HepG2 (cell line): ENCODE results near the gene GOLGA8H. TPM values are rescaled to one million over a fixed set of nuclear protein-coding genes. Genes with fewer than 3 reads are reported as not detected.
"Not testable (repeated sequence)": the region's sequence is repeated elsewhere in the genome, so short reads cannot be mapped to it uniquely, and the experiment has no call there.

Source experiments
- ASH2L ChIP-seq: fragments of 300-600, 200-600 bp; sonication (generic); IDR thresholded peaks from 2 replicates; pipeline ENCODE4 v1.7.0; 2017; ENCODE audit warnings: low read depth, mild to moderate bottlenecking, moderate library complexity, mixed read lengths, low read length; ENCODE audit not compliant: insufficient read length
- CREB1 ChIP-seq, 2 experiments: fragments of 450-650 bp in 1 of 2; IDR thresholded peaks; 2 replicates each; pipeline ENCODE4 v1.6.1; 2016 to 2017; ENCODE audit warnings: control low read depth in 1 of 2, mild to moderate bottlenecking in 1 of 2, missing compliant biosample characterization in 1 of 2, missing genetic modification characterization in 1 of 2
- DMAP1 ChIP-seq: IDR thresholded peaks from 2 replicates; pipeline ENCODE4 v1.6.1; 2016
- KMT2B ChIP-seq: IDR thresholded peaks from 2 replicates; pipeline ENCODE4 v1.6.1; 2016; ENCODE audit warnings: missing genetic modification reagents, missing compliant biosample characterization
- MAX ChIP-seq: IDR thresholded peaks from 2 replicates; pipeline ENCODE4 v1.6.1; 2012; ENCODE audit warnings: inconsistent platforms
- MED1 ChIP-seq: sonication (generic); formaldehyde crosslinking; IDR thresholded peaks from 2 replicates; pipeline ENCODE4 v1.4.0; 2020; ENCODE audit warnings: missing genetic modification reagents
- MXD1 ChIP-seq: sonication (generic); formaldehyde crosslinking; IDR thresholded peaks from 2 replicates; pipeline ENCODE4 v1.4.0; 2020; ENCODE audit warnings: mild to moderate bottlenecking, missing genetic modification reagents
- MXI1 ChIP-seq: IDR thresholded peaks from 3 replicates; pipeline ENCODE4 v1.6.1; 2012; ENCODE audit warnings: low read depth, low read length, inconsistent platforms, borderline replicate concordance
- MYC ChIP-seq: sonication (generic); formaldehyde crosslinking; IDR thresholded peaks from 2 replicates; pipeline ENCODE4 v1.9.0; 2021; ENCODE audit warnings: missing genetic modification reagents, borderline replicate concordance
- NCOR1 ChIP-seq: fragments of 200-600 bp; sonication (generic); IDR thresholded peaks from 2 replicates; pipeline ENCODE4 v1.7.0; 2017; ENCODE audit warnings: antibody characterized with exemption, low read length, borderline replicate concordance
- PHF20 ChIP-seq: sonication (generic); formaldehyde crosslinking; IDR thresholded peaks from 2 replicates; pipeline ENCODE4 v1.5.0; 2020; ENCODE audit warnings: mild to moderate bottlenecking, missing genetic modification reagents
- POLR2G ChIP-seq: fragments of 200-400 bp; formaldehyde crosslinking; IDR thresholded peaks from 2 replicates; pipeline ENCODE4 v1.6.1; 2018; ENCODE audit warnings: mild to moderate bottlenecking, low read depth, low read length, moderate library complexity
- UBTF ChIP-seq: sonication (generic); formaldehyde crosslinking; IDR thresholded peaks from 2 replicates; pipeline ENCODE4 v1.4.0; 2020; ENCODE audit warnings: mild to moderate bottlenecking, missing genetic modification reagents
- YY1 ChIP-seq: IDR thresholded peaks from 2 replicates; pipeline ENCODE4 v1.6.1; 2011; ENCODE audit warnings: low read length, low read depth, moderate library complexity, mild to moderate bottlenecking; ENCODE audit not compliant: insufficient read depth, insufficient replicate concordance
- ZBTB2 ChIP-seq: sonication (generic); formaldehyde crosslinking; IDR thresholded peaks from 2 replicates; pipeline ENCODE4 v1.8.0; 2022; ENCODE audit warnings: low read depth, missing genetic modification reagents
- ZNF687 ChIP-seq: sonication (generic); formaldehyde crosslinking; IDR thresholded peaks from 2 replicates; pipeline ENCODE4 v1.5.1; 2020; ENCODE audit warnings: mild to moderate bottlenecking, missing genetic modification reagents, moderate library complexity
- ZSCAN9 ChIP-seq: IDR thresholded peaks from 2 replicates; pipeline ENCODE4 v1.6.1; 2016; ENCODE audit warnings: borderline replicate concordance
- polyA plus RNA-seq, 8 experiments: library from polyadenylated mRNA; depleted of rRNA in 3 of 8; stranded (reverse) in 7 of 8; unstranded in 1 of 8; fragments of >200 nt; fragmentation: Illumina TruSeq in 4 of 8; extraction: Trizol in 4 of 8; gene quantifications; 2 replicates each; pipeline versions ENCODE4 v1.2.1 to v1.2.3, GENCODE V29; 2011 to 2016; ENCODE audit warnings: low read depth in 4 of 8, missing spikeins in 1 of 8, mixed read lengths in 1 of 8; ENCODE audit not compliant: insufficient read depth in 1 of 8
- total RNA-seq, 5 experiments: library from RNA; depleted of rRNA; stranded (reverse); fragments of >200 nt; fragmentation: Illumina TruSeq; extraction: Trizol; gene quantifications; 2 replicates each; pipeline ENCODE4 v1.2.3, GENCODE V29; 2016; ENCODE audit warnings: low read depth in 1 of 5

The GOLGA8H gene
- total and polyA plus RNA-seq, 2 of the 13 experiments (the other 11 are each of a cell fraction or from before 2014, with no cell fraction given): 0.16 to 0.49 TPM

- not testable (repeated sequence) for TF ChIP-seq CREB1 (IDR thresholded peaks at IDR 0.05)
- peak; percentile 75 for TF ChIP-seq CREB1 (CRISPR knock-in tag; IDR thresholded peaks at IDR 0.05)
- TF ChIP-seq MXD1 (CRISPR knock-in tag): peak; percentile 45; the same call in 1 of the 2 replicates
- TF ChIP-seq POLR2G: peak; percentile 60
- 0 out of 2 replicates have a peak, but pooled peaks have one; percentile 11 for TF ChIP-seq ZSCAN9
- peak; percentile 37; the same call in 1 of the 2 replicates for TF ChIP-seq PHF20 (CRISPR knock-in tag)
- peak; percentile 65; the same call in 1 of the 2 replicates for TF ChIP-seq UBTF (CRISPR knock-in tag)
- peak; percentile 68; the same call in 1 of the 2 replicates for TF ChIP-seq KMT2B
- peak; percentile 90 for TF ChIP-seq MYC (CRISPR knock-in tag)
- TF ChIP-seq YY1: peak; percentile 24
- peak; percentile 65 for TF ChIP-seq ZNF687 (CRISPR knock-in tag)
- TF ChIP-seq MAX: peak; percentile 60; the same call in 1 of the 2 replicates
- TF ChIP-seq ASH2L: peak; percentile 80
- peak; percentile 83; the same call in 1 of the 2 replicates for TF ChIP-seq DMAP1 (CRISPR knock-in tag)
- peak; percentile 80; the same call in 2 of the 3 replicates for TF ChIP-seq MXI1
- 0 out of 2 replicates have a peak, but pooled peaks have one; percentile 19 for TF ChIP-seq MED1
- peak; percentile 24; the same call in 1 of the 2 replicates for TF ChIP-seq NCOR1
- 0 out of 2 replicates have a peak, but pooled peaks have one; percentile 30 for TF ChIP-seq ZBTB2 (CRISPR knock-in tag)
These were observed 21.8 kb downstream of the GOLGA8H start, which contains the start of gene ARHGAP11B (continued) for GRCh38 chr15:30625436-30626193.
